Stomach smooth muscle (tissue), 2 donors: Measurements from ENCODE around the gene TPM1.

ENCODE experiments used
- H3K27ac ChIP-seq: one replicate; pipeline ENCODE4 v1.7.0; 2013; ENCODE audit warnings: mild to moderate bottlenecking, low read length, inconsistent platforms
- H3K27me3 ChIP-seq, 2 donors: one replicate each; pipeline ENCODE4 v1.7.0; 2013; ENCODE audit warnings: low read length in 2 of 2; ENCODE audit not compliant: insufficient read depth in 2 of 2, control insufficient read depth in 1 of 2
- H3K36me3 ChIP-seq, 2 donors: one replicate each; pipeline ENCODE4 v1.7.0; 2013; ENCODE audit warnings: low read length in 2 of 2; ENCODE audit not compliant: control insufficient read depth in 2 of 2, insufficient read depth in 2 of 2
- H3K4me1 ChIP-seq: one replicate; pipeline ENCODE4 v1.7.0; 2013; ENCODE audit warnings: low read length; ENCODE audit not compliant: control insufficient read depth, insufficient read depth
- H3K4me3 ChIP-seq, 2 donors: one replicate each; pipeline ENCODE4 v1.7.0; 2013; ENCODE audit warnings: low read length in 2 of 2
- H3K9ac ChIP-seq, 2 donors: one replicate each; pipeline ENCODE4 v1.7.0; 2013; ENCODE audit warnings: low read length in 2 of 2, mild to moderate bottlenecking in 1 of 2
- H3K9me3 ChIP-seq, 2 donors: one replicate each; pipeline ENCODE4 v1.7.0; 2013; ENCODE audit warnings: low read length in 2 of 2; ENCODE audit not compliant: control insufficient read depth in 2 of 2
- donor health status: healthy.
- donor health status: Pancreatic carcinoma.

Gene TPM1

DNA sequence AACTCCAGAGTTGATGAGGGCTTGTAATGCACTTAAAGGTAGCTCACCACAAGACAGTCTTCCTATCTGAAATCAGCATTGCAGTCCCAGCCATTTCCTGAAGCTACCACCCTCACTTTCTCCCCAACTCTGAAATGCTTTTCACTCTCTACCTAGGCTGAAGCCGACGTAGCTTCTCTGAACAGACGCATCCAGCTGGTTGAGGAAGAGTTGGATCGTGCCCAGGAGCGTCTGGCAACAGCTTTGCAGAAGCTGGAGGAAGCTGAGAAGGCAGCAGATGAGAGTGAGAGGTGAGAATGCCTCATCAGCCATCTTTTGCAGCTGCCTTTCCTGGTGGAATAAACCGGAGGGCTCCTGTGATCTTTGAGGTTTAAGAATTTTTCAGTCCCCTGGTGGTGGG is 14.3 kb downstream of the TPM1 start:
- H3K27ac ChIP-seq: peak overlapping the region; percentile 53
- H3K27me3 ChIP-seq: no peaks in the 10 kb centered on the region
- H3K4me1 ChIP-seq: peaks cover 81% of the 10 kb centered on the region
- H3K9me3 ChIP-seq: no peaks in the 10 kb centered on the region
- H3K36me3 ChIP-seq: peaks cover 63 to 67% of the 10 kb centered on the region in 2 donors
- peak overlapping the region; percentile 5 to 10 for H3K4me3 ChIP-seq
- H3K9ac ChIP-seq: no peak overlapping the region

DNA sequence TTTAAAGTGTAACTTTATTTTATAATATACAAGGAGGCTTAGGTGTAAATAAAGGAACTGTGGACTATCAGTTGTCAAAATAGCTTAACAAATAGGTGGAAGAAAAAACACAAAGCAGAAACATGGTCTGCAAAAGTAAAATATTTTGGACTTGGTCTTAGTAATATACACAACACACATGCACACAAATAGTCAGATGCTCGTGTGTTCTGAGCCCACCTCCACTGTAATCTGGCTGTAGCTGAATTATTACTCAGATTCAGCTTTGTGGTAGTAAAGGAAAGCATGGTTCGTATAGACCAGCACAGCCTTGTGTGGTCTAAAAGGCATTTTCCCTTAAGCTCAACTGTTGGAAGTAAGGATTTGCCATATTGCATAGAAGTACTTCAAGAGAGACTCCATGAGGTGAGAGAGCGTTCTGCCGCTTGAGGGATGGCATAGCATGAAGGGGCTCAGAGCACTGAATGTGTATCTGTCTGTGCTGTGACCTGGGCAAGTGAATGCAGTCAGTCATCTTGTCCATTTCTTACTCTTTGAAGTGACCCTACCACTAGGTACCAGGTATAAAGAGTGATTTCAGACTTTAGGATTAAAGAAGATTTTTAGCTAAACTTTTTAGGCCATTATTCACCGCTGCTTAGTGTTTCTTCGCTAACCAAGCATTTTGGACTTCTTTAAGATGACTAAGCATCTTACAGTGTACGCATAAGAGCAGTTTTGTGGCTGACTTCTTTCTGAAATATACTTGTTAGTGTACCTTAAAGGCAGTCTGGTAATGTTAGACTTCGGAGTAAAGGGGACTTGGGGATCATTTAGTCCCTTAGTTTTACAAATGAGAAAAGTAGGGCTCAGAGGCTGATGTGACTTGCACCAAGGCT is 15.2 kb downstream of the TPM1 start:
- Histone ChIP-seq H3K36me3 (peaks cover 68 to 71% of the 10 kb centered on the region in 2 donors), H3K9me3 (no peaks in the 10 kb centered on the region), H3K9ac (no peak overlapping the region), H3K4me1 (peaks cover 74% of the 10 kb centered on the region), H3K27me3 (no peaks in the 10 kb centered on the region), H3K4me3 (no peak overlapping the region), H3K27ac (peak overlapping the region; percentile 58)

DNA sequence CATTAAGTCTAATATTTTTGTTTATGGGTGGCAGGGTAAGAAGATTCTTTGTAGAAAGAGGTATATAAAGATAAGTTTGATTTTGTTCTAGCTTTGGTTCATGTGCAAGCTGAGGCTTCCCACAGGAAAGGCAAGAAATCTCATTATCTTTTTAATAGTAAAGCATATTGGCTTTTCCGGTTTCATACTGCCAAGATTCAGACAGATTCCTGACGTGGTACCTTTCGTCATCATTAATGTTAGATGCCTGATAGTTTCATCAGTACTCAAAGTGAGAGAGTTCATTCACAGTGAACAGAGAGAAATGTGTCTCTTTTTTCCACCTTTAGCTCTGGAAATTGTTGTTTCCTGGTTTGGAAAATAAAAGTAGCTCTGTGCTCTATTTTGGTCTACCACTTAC is 16.5 kb downstream of the TPM1 start:
- H3K4me1 ChIP-seq: peaks cover 68% of the 10 kb centered on the region
- no peak overlapping the region for H3K4me3 ChIP-seq
- no peaks in the 10 kb centered on the region for H3K27me3 ChIP-seq
- H3K9ac ChIP-seq: no peak overlapping the region
- peaks cover 81 to 83% of the 10 kb centered on the region in 2 donors for H3K36me3 ChIP-seq
- peak overlapping the region; percentile 74 for H3K27ac ChIP-seq
- H3K9me3 ChIP-seq: no peaks in the 10 kb centered on the region

DNA sequence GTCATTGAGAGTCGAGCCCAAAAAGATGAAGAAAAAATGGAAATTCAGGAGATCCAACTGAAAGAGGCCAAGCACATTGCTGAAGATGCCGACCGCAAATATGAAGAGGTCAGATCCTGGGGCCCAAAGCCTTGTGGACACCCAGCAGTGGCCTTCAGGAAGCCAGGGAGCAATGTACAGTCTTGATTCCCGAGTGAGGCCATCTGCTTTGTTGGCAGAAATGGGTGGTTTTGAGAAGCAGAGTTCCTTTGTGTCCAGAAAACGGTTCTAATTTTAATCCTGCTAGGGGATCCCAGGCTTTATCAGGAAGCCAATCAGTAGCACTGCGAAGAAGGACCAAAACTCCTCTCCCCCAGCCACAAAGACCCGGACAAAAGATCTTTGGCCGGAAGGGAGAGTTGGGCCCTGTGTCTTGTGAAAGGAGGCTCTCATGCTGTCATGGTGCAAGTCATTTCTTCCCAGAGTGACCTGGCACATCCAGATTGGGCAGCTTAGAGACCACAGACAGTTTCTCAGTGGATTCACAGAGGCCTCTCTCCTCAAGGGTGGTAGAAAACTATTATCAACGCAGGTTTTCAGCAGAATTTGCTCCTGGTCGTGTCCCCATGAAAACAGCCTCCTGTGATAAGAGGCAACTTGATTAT is 17.1 kb downstream of the TPM1 start:
- no peaks in the 10 kb centered on the region for H3K27me3 ChIP-seq
- peak overlapping the region in 1 of 2 donors; percentile 29 for H3K4me3 ChIP-seq
- H3K4me1 ChIP-seq: peaks cover 63% of the 10 kb centered on the region
- H3K36me3 ChIP-seq: peaks cover 84% of the 10 kb centered on the region in 2 donors
- peak overlapping the region; percentile 8 to 36 for H3K9ac ChIP-seq
- peak overlapping the region; percentile 74 for H3K27ac ChIP-seq
- no peaks in the 10 kb centered on the region for H3K9me3 ChIP-seq

DNA sequence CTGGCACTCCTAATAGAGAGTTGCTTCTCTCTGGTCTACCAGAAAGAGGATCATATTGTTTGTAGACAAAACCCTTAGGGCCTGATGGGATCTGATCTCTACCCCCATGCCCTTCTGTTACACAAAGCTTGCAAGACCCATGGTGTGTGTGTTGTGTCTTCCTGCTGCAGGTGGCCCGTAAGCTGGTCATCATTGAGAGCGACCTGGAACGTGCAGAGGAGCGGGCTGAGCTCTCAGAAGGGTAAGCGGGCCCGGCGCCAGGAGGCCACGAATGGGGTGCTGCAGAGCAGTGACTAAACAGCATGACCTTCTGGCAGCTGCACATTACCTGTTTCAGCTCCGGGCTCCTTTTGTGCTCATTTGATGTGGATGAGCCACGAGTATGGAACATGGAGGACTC is 18.2 kb downstream of the TPM1 start:
- peak overlapping the region; percentile 74 for H3K27ac ChIP-seq
- peaks cover 64% of the 10 kb centered on the region for H3K4me1 ChIP-seq
- no peaks in the 10 kb centered on the region for H3K27me3 ChIP-seq
- H3K36me3 ChIP-seq: peaks cover 85 to 88% of the 10 kb centered on the region in 2 donors
- H3K9ac ChIP-seq: peak overlapping the region in 1 of 2 donors; percentile 21
- H3K4me3 ChIP-seq: peak overlapping the region in 1 of 2 donors; percentile 35
- no peaks in the 10 kb centered on the region for H3K9me3 ChIP-seq

DNA sequence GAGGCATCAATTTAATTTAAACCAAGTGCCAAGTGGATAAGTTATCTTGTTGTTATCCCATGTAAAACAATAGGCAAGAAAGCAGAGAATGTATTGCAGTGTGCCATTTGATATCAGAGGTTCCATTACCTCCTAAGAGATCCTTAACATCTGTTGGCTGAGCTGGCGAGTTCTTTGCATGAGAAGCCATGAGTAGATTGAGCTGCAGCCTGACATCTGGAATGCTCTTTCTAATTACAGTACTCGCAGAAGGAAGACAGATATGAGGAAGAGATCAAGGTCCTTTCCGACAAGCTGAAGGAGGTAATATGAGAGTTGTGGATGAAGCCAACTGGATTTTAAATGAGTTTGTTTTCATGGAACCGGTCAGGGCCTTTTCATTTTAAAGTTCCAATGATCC is 19.4 kb downstream of the TPM1 start:
- Histone ChIP-seq H3K27ac (peak overlapping the region; percentile 74), H3K9me3 (no peaks in the 10 kb centered on the region), H3K4me3 (no peak overlapping the region), H3K27me3 (no peaks in the 10 kb centered on the region), H3K36me3 (peaks cover 78 to 88% of the 10 kb centered on the region in 2 donors), H3K4me1 (peaks cover 56% of the 10 kb centered on the region), H3K9ac (no peak overlapping the region)

DNA sequence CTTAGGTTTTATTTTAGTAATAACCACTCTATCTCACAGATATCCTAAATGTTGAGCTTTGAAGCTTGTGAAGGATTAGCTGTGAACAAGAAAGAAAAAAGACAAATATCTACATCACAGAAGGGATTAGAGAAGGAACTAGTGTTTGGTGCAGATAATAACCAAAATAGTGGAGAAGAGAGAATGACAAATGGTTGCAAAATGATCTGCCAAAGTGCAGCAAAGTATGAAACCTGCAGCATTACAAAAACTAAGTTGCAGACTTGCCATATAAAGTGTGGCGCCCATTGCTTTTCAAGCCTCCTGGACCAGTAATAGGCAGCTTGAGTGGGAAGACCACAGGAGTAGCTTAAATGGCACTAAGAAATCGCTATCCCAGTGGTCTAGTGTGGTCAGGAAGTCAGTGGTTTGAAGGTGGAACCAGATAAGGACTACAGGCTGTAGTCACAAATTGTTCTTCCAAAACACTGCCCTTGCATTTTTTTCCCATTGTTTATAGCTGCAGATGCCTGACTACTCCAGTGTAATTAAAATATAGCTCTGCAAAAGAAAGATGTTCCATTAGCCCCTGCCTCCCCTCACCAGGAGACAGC is 20.7 kb downstream of the TPM1 start:
- H3K4me1 ChIP-seq: peaks cover 56% of the 10 kb centered on the region
- no peak overlapping the region for H3K9ac ChIP-seq
- no peaks in the 10 kb centered on the region for H3K9me3 ChIP-seq
- peak overlapping the region; percentile 58 for H3K27ac ChIP-seq
- peaks cover 76 to 87% of the 10 kb centered on the region in 2 donors for H3K36me3 ChIP-seq
- no peak overlapping the region for H3K4me3 ChIP-seq
- H3K27me3 ChIP-seq: no peaks in the 10 kb centered on the region

DNA sequence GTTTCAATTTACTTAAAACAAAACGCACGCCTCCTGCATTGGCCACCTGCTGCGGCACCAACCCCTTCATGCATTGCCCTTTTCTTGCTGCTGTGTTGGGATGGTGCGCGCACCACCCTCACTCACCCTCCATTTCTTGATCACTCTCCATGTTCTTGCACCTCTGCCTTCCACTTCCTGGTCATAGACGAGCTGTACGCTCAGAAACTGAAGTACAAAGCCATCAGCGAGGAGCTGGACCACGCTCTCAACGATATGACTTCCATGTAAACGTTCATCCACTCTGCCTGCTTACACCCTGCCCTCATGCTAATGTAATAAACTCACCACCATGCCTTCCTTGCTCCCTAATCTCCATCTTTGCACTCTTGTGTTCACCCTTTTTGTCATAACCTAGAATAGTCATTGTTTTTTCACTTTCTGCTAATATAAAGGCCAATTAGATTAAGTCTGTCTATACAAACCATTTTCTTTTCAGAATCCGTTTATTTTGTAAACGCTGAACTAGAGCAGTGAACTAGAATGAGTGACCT is 21.4 kb downstream of the TPM1 start:
- Histone ChIP-seq H3K9me3 (no peaks in the 10 kb centered on the region), H3K4me1 (peaks cover 57% of the 10 kb centered on the region), H3K36me3 (peaks cover 76 to 87% of the 10 kb centered on the region in 2 donors), H3K27me3 (no peaks in the 10 kb centered on the region), H3K4me3 (peak overlapping the region in 1 of 2 donors; percentile 15), H3K9ac (peak overlapping the region in 1 of 2 donors; percentile 36), H3K27ac (peak overlapping the region; percentile 58)

DNA sequence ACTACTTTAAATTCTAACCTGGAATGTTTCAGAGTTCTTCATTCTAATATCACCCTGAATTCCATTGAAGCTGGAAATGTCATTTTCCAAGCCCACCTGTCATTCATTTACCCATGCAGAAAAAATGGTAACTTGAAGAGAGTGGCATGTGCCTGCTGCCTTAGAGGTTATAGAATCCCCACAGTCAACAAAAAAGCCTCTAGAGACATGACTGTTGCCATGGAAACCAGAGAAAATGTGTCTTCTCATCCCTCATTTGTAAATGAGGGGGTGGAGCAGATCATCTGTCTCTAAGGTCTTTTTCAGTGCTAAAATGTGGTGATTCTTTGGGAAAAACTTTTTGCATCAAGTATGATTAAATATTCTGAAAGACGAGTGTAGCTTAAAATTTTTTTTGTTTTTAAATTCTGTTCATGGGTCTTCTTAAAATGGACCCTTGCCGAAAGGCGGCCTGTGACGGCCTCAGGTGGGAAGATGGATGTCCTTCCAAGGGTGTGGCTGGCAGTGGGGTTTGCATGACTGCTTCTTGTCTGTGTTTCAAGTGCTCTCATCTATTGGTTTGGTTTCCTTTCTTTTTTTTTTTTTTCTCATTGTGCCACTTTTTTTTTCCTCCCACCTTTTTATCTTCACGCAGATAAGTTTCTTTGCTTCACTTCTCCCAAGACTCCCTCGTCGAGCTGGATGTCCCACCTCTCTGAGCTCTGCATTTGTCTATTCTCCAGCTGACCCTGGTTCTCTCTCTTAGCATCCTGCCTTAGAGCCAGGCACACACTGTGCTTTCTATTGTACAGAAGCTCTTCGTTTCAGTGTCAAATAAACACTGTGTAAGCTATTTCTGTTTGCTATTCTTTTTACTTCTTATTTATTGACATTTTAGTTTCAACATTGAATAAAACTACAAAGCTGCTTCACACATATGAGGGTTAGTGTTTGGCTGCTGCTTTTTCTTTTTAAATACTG is 23.0 kb downstream of the TPM1 start:
- Histone ChIP-seq H3K9ac (no peak overlapping the region), H3K4me3 (no peak overlapping the region), H3K27ac (peak overlapping the region; percentile 58), H3K27me3 (no peaks in the 10 kb centered on the region), H3K36me3 (peaks cover 70 to 85% of the 10 kb centered on the region in 2 donors), H3K9me3 (no peaks in the 10 kb centered on the region), H3K4me1 (peaks cover 44% of the 10 kb centered on the region)

DNA sequence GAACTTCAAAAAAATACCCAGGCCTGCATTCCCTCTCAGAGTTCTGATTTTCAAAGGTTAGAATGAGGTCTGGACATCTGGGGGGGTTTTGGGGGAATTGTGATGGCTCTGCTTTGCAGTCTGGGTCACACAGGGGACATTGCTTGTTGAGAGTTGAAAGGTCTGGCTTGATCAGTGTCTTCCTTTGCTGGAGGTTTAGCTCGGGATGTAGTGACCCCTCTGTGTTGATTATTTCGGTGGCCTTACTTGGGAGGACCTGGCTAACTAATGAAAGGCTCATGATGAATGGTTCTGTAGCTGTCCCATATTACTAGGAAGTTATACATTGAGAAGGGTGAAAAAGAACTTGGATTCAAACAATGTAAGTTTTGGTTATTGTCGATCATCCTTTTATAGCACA is 23.7 kb downstream of the TPM1 start:
- Histone ChIP-seq H3K9me3 (no peaks in the 10 kb centered on the region), H3K36me3 (peaks cover 70 to 85% of the 10 kb centered on the region in 2 donors), H3K27me3 (no peaks in the 10 kb centered on the region), H3K4me1 (peaks cover 37% of the 10 kb centered on the region), H3K27ac (peak overlapping the region; percentile 58), H3K4me3 (no peak overlapping the region), H3K9ac (no peak overlapping the region)
